K562 (cell line): ENCODE results near the gene SLC1A5. TPM values are rescaled to one million over a fixed set of nuclear protein-coding genes. Genes with fewer than 3 reads are reported as not detected.

Experiments used
- ARID3A ChIP-seq: IDR thresholded peaks from 2 replicates; pipeline ENCODE4 v1.6.1; 2012; ENCODE audit warnings: low read depth, low read length, improper control_type of control experiment, borderline replicate concordance
- ATF6 ChIP-seq: sonication (generic); formaldehyde crosslinking; IDR thresholded peaks from 2 replicates; pipeline ENCODE4 v1.4.0; 2020; ENCODE audit warnings: mild to moderate bottlenecking, missing genetic modification reagents
- DEAF1 ChIP-seq: fragments of 450-650 bp; formaldehyde crosslinking; IDR thresholded peaks from 2 replicates; pipeline ENCODE4 v1.4.0; 2020; ENCODE audit warnings: mild to moderate bottlenecking, moderate library complexity
- EGR1 ChIP-seq: fragments of 450-650 bp; conservative IDR thresholded peaks from 2 replicates; pipeline ENCODE4 v1.6.1; 2017; ENCODE audit warnings: mild to moderate bottlenecking
- HMGXB4 ChIP-seq: sonication (generic); formaldehyde crosslinking; IDR thresholded peaks from 2 replicates; pipeline ENCODE4 v1.8.1; 2023; ENCODE audit warnings: mild to moderate bottlenecking, missing genetic modification reagents
- IRF2 ChIP-seq: sonication (generic); formaldehyde crosslinking; IDR thresholded peaks from 2 replicates; pipeline ENCODE4 v1.8.1; 2022; ENCODE audit warnings: mild to moderate bottlenecking, missing genetic modification reagents
- KDM2B ChIP-seq: fragments of 250-450 bp; sonication (Bioruptor Pico); IDR thresholded peaks from 2 replicates; pipeline ENCODE4 v1.8.0; 2021; ENCODE audit warnings: mild to moderate bottlenecking, moderate library complexity
- MTA1 ChIP-seq: fragments of 450-650 bp; IDR thresholded peaks from 2 replicates; pipeline ENCODE4 v1.6.1; 2017; ENCODE audit warnings: borderline replicate concordance
- NCOA6 ChIP-seq: fragments of 450-650 bp; IDR thresholded peaks from 2 replicates; pipeline ENCODE4 v1.6.1; 2017; ENCODE audit warnings: mild to moderate bottlenecking
- NFXL1 ChIP-seq: fragments of 450-650 bp; formaldehyde crosslinking; IDR thresholded peaks from 2 replicates; pipeline ENCODE4 v1.4.0; 2021; ENCODE audit warnings: mild to moderate bottlenecking
- PRPF4 ChIP-seq: fragments of 200-400 bp; formaldehyde crosslinking; IDR thresholded peaks from one replicate; pipeline ENCODE4 v1.6.1; 2017; ENCODE audit warnings: low read length, low read depth, mild to moderate bottlenecking; ENCODE audit not compliant: insufficient read depth, poor library complexity, severe bottlenecking
- PTRF ChIP-seq: fragments of 450-650 bp; IDR thresholded peaks from 2 replicates; pipeline ENCODE4 v1.6.1; 2016; ENCODE audit warnings: mild to moderate bottlenecking, missing genetic modification characterization, missing compliant biosample characterization
- SMAD3 ChIP-seq: fragments of 450-650 bp; formaldehyde crosslinking; conservative IDR thresholded peaks from 2 replicates; pipeline ENCODE4 v1.4.0; 2020; ENCODE audit warnings: mild to moderate bottlenecking
- TRIM24 ChIP-seq, 2 experiments: fragments of 450-650 bp; IDR thresholded peaks; 2 replicates each; pipeline ENCODE4 v1.6.1; 2016
- ZFX ChIP-seq: sonication (generic); formaldehyde crosslinking; IDR thresholded peaks from 2 replicates; pipeline ENCODE4 v1.8.0; 2022; ENCODE audit warnings: mild to moderate bottlenecking, missing genetic modification reagents, moderate library complexity
- ZNF232 ChIP-seq: sonication (generic); formaldehyde crosslinking; IDR thresholded peaks from 2 replicates; pipeline ENCODE4 v1.8.0; 2022; ENCODE audit warnings: mild to moderate bottlenecking, missing genetic modification reagents
- ZNF395 ChIP-seq: fragments of 200-800 bp; sonication (Bioruptor generic); IDR thresholded peaks from 2 replicates; pipeline ENCODE4 v1.6.1; 2017; ENCODE audit warnings: missing genetic modification characterization, missing compliant biosample characterization
- ZNF586 ChIP-seq: fragments of 450-650 bp; formaldehyde crosslinking; conservative IDR thresholded peaks from 2 replicates; pipeline ENCODE4 v1.4.0; 2020; ENCODE audit warnings: mild to moderate bottlenecking, moderate library complexity
- polyA plus RNA-seq, 8 experiments: library from polyadenylated mRNA; depleted of rRNA in 4 of 8; stranded (reverse) in 5 of 8; unstranded in 3 of 8; fragments of >200 nt; fragmentation: Nextera tagmentation in 2 of 8; fragmentation: Illumina TruSeq in 1 of 8; extraction: Ambion mirVana in 2 of 8; extraction: Trizol in 1 of 8; gene quantifications; 2 replicates each; pipeline versions ENCODE4 v1.2.1 to v1.2.3, GENCODE V29; 2011 to 2014; ENCODE audit warnings: inconsistent platforms in 1 of 8, missing spikeins in 1 of 8
- total RNA-seq, 7 experiments: library from RNA; depleted of rRNA in 6 of 7; stranded (reverse); fragments of >200 nt in 6 of 7; fragmentation: Illumina TruSeq in 2 of 7; extraction: Trizol in 2 of 7; gene quantifications; 2 replicates each; pipeline versions ENCODE4 v1.2.1 to v1.2.3, GENCODE V29; 2011 to 2021; ENCODE audit warnings: low replicate concordance in 1 of 7

SLC1A5 gene
- total and polyA plus RNA-seq, 9 of the 15 experiments (the other 6 are each of a cell fraction or from before 2014, with no cell fraction given) = 31.2 to 417 (median 134) TPM

- TF ChIP-seq DEAF1 (no peak), SMAD3 (CRISPR knock-in tag) (no peak), ARID3A (no peak), KDM2B (no peak), ATF6 (CRISPR knock-in tag) (no peak), IRF2 (CRISPR knock-in tag) (no peak), MTA1 (0 out of 2 replicates have a peak, but pooled peaks have one; percentile 6), PRPF4 (peak; percentile 71), HMGXB4 (no peak), ZNF395 (CRISPR knock-in tag) (no peak), PTRF (no peak), EGR1 (peak; percentile 79), NFXL1 (no peak), ZNF586 (CRISPR knock-in tag) (no peak), TRIM24 (IDR thresholded peaks at IDR 0.05) (peak; percentile 8 to 63; a peak in 2 of 4 replicates), ZNF232 (CRISPR knock-in tag) (no peak), NCOA6 (no peak), ZFX (CRISPR knock-in tag) (peak; percentile 73)
These were observed 3.9 kb downstream of the SLC1A5 start (continued) for GRCh38 chr19:46784262-46785053.
